ENCODE results near the gene FOXJ1. TPM values are rescaled to one million over a fixed set of nuclear protein-coding genes. Genes with fewer than 3 reads are reported as not detected.

FOXJ1 gene
- total and polyA plus RNA-seq, 2 of the 8 experiments (the other 6 are each of a cell fraction or from before 2014, with no cell fraction given) = 4.7 to 5.4 TPM

DNA sequence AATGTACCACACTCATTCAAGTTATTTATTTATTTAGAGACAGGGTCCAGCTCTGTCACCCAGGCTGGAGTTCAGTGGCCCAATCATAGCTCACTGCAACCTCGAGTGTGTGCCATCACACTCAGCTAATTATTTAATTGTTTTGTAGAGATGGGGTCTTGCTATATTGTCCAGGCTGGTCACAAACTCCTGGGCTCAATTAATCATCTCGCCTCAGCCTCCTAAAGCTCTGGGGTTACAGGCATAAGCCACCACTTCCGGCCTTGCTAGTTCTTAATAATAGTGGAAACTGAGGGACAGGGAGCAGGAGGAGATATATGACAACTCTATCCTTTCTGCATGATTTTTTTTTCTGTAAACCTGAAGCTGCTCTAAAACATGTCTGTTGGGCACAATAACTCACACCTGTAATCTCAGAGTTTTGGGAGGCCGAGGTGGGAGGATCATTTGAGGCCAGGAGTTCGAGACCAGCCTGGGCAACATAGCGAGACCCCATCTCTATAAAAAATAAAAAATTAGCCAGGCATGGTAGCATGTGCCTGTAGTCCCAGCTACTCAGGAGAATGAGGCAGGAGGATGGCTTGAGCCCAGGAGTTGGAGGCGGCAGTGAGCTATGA lies 25.8 kb downstream of the FOXJ1 start (continued):
- TF ChIP-seq, protein P1, sequence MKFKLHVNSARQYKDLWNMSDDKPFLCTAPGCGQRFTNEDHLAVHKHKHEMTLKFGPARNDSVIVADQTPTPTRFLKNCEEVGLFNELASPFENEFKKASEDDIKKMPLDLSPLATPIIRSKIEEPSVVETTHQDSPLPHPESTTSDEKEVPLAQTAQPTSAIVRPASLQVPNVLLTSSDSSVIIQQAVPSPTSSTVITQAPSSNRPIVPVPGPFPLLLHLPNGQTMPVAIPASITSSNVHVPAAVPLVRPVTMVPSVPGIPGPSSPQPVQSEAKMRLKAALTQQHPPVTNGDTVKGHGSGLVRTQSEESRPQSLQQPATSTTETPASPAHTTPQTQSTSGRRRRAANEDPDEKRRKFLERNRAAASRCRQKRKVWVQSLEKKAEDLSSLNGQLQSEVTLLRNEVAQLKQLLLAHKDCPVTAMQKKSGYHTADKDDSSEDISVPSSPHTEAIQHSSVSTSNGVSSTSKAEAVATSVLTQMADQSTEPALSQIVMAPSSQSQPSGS (IDR thresholded peaks at IDR 0.05; ENCODE audit: low read length) = no peak
- TF ChIP-seq SIX5 (IDR thresholded peaks at IDR 0.05; ENCODE audit: low read depth, low read length) (no peak), CHD2 (IDR thresholded peaks at IDR 0.05; ENCODE audit: low read length) (no peak)

Data from H1 (cell line).